HepG2 (cell line): ENCODE data around the gene NLRC5. TPM values are rescaled to one million over a fixed set of nuclear protein-coding genes. Genes with fewer than 3 reads are reported as not detected.
A peak's percentile ranks its signal among the peaks of the same experiment; 100 is the strongest.

Experiments used
- ATAC-seq: fragments of 200-7000 bp; cut with Tn5 transposase; 3 replicates; pipeline ENCODE4 v1.9.1; 2020; ENCODE audit warnings: mild to moderate bottlenecking, moderate library complexity
- BruUV-seq: library from RNA; stranded (reverse); fragments of 400-500 nt; replicated peaks from 2 replicates; lab custom pipeline; 2021; lab: Mats Ljungman, UMichigan
- CTCF ChIA-PET: fragments of 300-600 bp; formaldehyde crosslinking; extraction: SDS; loops from one replicate; lab custom pipeline; 2021; ENCODE audit warnings: low total read pairs, inconsistent platforms, low intra/inter-chr PET ratio; lab: Yijun Ruan, JAX
- POLR2A ChIA-PET: fragments of 350-600 bp; sonication (Branson Sonifier 250); formaldehyde crosslinking; loops from one replicate; lab custom pipeline; 2020; ENCODE audit warnings: antibody characterized with exemption, inconsistent platforms; lab: Yijun Ruan, JAX
- DNase-seq: peaks from one replicate; pipeline ENCODE4 v3.0.0-alpha.2; 2015; ENCODE audit warnings: low spot score
- FAIRE-seq: peaks from 3 replicates; lab custom pipeline; 2011; peaks lifted over from hg19 to GRCh38; lab: Jason Lieb, UNC
- H2AFZ ChIP-seq: one replicate; pipeline ENCODE4 v1.6.1; 2011; ENCODE audit warnings: low read length, inconsistent platforms
- H3K27ac ChIP-seq: fragments of 300-600 bp; 3 replicates; pipeline ENCODE4 v1.8.0; 2011; ENCODE audit warnings: mixed run types, mild to moderate bottlenecking, mixed read lengths, low read length, inconsistent platforms; ENCODE audit not compliant: insufficient read depth; ENCODE audit errors: extremely low read length
- H3K27me3 ChIP-seq, 2 experiments: fragments of 200-600 bp in 1 of 2; 2 replicates in 1 of 2; 3 replicates in 1 of 2; pipeline versions ENCODE4 v1.6.0 to v1.8.0; 2011; ENCODE audit warnings: low read length in 2 of 2, mild to moderate bottlenecking in 2 of 2, moderate library complexity in 2 of 2, inconsistent platforms in 1 of 2; ENCODE audit not compliant: insufficient read depth in 2 of 2, control insufficient read depth in 1 of 2
- H3K36me3 ChIP-seq, 2 experiments: fragments of 200-600 bp in 1 of 2; replicated peaks in 1 of 2; 2 replicates in 1 of 2; 3 replicates in 1 of 2; pipeline versions ENCODE4 v1.5.1 to v1.8.0; 2011; ENCODE audit warnings: low read length in 2 of 2, inconsistent platforms in 1 of 2; ENCODE audit not compliant: insufficient read depth in 2 of 2, control insufficient read depth in 1 of 2
- H3K4me1 ChIP-seq: 2 replicates; pipeline ENCODE4 v1.5.1; 2012; ENCODE audit warnings: low read length, inconsistent platforms; ENCODE audit not compliant: insufficient read depth
- H3K4me2 ChIP-seq: 2 replicates; pipeline ENCODE4 v1.6.0; 2011; ENCODE audit warnings: low read depth, low read length, inconsistent platforms
- H3K4me3 ChIP-seq, 3 experiments: fragments of 200-600 bp in 1 of 3; sonication (generic), shearing (Covaris generic) in 1 of 3; replicated peaks in 1 of 3; 2 replicates each; pipeline ENCODE4 v1.5.1; 2011 to 2016; ENCODE audit warnings: low read length in 3 of 3, inconsistent platforms in 2 of 3, low read depth in 2 of 3, mild to moderate bottlenecking in 2 of 3, control low read depth in 1 of 3, mixed read lengths in 1 of 3; ENCODE audit not compliant: insufficient read depth in 1 of 3
- H3K79me2 ChIP-seq: one replicate; pipeline ENCODE4 v1.6.1; 2011; ENCODE audit warnings: low read length, inconsistent platforms; ENCODE audit not compliant: insufficient read depth
- H3K9ac ChIP-seq: 2 replicates; pipeline ENCODE4 v1.6.0; 2011; ENCODE audit warnings: mild to moderate bottlenecking, low read depth, low read length, inconsistent platforms; ENCODE audit not compliant: insufficient read depth
- H3K9me3 ChIP-seq: 2 replicates; pipeline ENCODE4 v1.5.1; 2012; ENCODE audit warnings: mild to moderate bottlenecking, low read length
- H4K20me1 ChIP-seq: 2 replicates; pipeline ENCODE4 v1.6.0; 2011; ENCODE audit warnings: inconsistent platforms, mild to moderate bottlenecking, low read length, moderate library complexity; ENCODE audit not compliant: insufficient read depth
- BCL6 ChIP-seq: IDR thresholded peaks from 2 replicates; pipeline ENCODE4 v1.6.1; 2016; ENCODE audit warnings: missing genetic modification reagents, missing compliant biosample characterization
- CREBL2 ChIP-seq: sonication (generic); formaldehyde crosslinking; IDR thresholded peaks from 2 replicates; pipeline ENCODE4 v1.8.1; 2023; ENCODE audit warnings: missing genetic modification reagents, mild to moderate bottlenecking, borderline replicate concordance
- IRF2 ChIP-seq: IDR thresholded peaks from 2 replicates; pipeline ENCODE4 v1.6.1; 2018; ENCODE audit warnings: missing genetic modification reagents, missing compliant biosample characterization
- ONECUT2 ChIP-seq: sonication (generic); formaldehyde crosslinking; IDR thresholded peaks from 2 replicates; pipeline ENCODE4 v1.4.0; 2020; ENCODE audit warnings: missing genetic modification reagents
- PBX3 ChIP-seq: sonication (generic); formaldehyde crosslinking; IDR thresholded peaks from 2 replicates; pipeline ENCODE4 v1.8.1; 2023; ENCODE audit warnings: missing genetic modification reagents, inconsistent platforms, borderline replicate concordance
- RFX3 ChIP-seq: IDR thresholded peaks from 2 replicates; pipeline ENCODE4 v1.6.1; 2016; ENCODE audit warnings: missing biosample characterization, missing genetic modification reagents
- XRCC5 ChIP-seq: fragments of 200-400 bp; formaldehyde crosslinking; optimal IDR thresholded peaks from 2 replicates; pipeline ENCODE3; 2017; ENCODE audit warnings: mild to moderate bottlenecking, low read length
- ZBTB1 ChIP-seq: sonication (generic); formaldehyde crosslinking; IDR thresholded peaks from 2 replicates; pipeline ENCODE4 v1.4.0; 2020; ENCODE audit warnings: missing genetic modification reagents, borderline replicate concordance
- ZBTB10 ChIP-seq: sonication (generic); formaldehyde crosslinking; IDR thresholded peaks from 2 replicates; pipeline ENCODE4 v1.4.0; 2020; ENCODE audit warnings: missing genetic modification reagents, borderline replicate concordance
- ZNF205 ChIP-seq: IDR thresholded peaks from 2 replicates; pipeline ENCODE4 v1.6.1; 2018; ENCODE audit warnings: missing biosample characterization, missing genetic modification reagents
- ZNF331 ChIP-seq: sonication (generic); formaldehyde crosslinking; IDR thresholded peaks from 2 replicates; pipeline ENCODE4 v1.4.0; 2020; ENCODE audit warnings: missing genetic modification reagents
- WGBS: methylation state at CpG from one replicate; pipeline ENCODE4 v1.1.6; 2017; ENCODE audit warnings: low lambda C conversion rate; 5-methylcytosine and 5-hydroxymethylcytosine counted together
- in situ Hi-C: cut with HindIII; loops from 2 replicates; pipeline ENCODE4 v1.10.0; 2017; ENCODE audit warnings: low pct_unique_long_range_greater_than_20kb; ENCODE audit not compliant: extremely low pct_ligation_motif_present
- intact Hi-C: fragments of 100-400 bp; cut with micrococcal nuclease; formaldehyde crosslinking; loops from one replicate; pipeline ENCODE4 v1.10.0; 2022; ENCODE audit not compliant: unreplicated experiment
- polyA plus RNA-seq, 8 experiments: library from polyadenylated mRNA; depleted of rRNA in 3 of 8; stranded (reverse) in 7 of 8; unstranded in 1 of 8; fragments of >200 nt; fragmentation: Illumina TruSeq in 4 of 8; extraction: Trizol in 4 of 8; gene quantifications; 2 replicates each; pipeline versions ENCODE4 v1.2.1 to v1.2.3, GENCODE V29; 2011 to 2016; ENCODE audit warnings: low read depth in 4 of 8, missing spikeins in 1 of 8, mixed read lengths in 1 of 8; ENCODE audit not compliant: insufficient read depth in 1 of 8
- total RNA-seq, 5 experiments: library from RNA; depleted of rRNA; stranded (reverse); fragments of >200 nt; fragmentation: Illumina TruSeq; extraction: Trizol; gene quantifications; 2 replicates each; pipeline ENCODE4 v1.2.3, GENCODE V29; 2016; ENCODE audit warnings: low read depth in 1 of 5
- TF ChIP-seq, protein P1 (sequence below): sonication (generic); formaldehyde crosslinking; IDR thresholded peaks from 2 replicates; pipeline ENCODE4 v1.4.0; 2020; ENCODE audit warnings: missing genetic modification reagents

NLRC5 gene
- total and polyA plus RNA-seq, 2 of the 13 experiments (the other 11 are each of a cell fraction or from before 2014, with no cell fraction given), result 6.3 to 12.7 TPM

GRCh38 chr16:56988161-56988947 lies 1.0 kb upstream of the NLRC5 start (continued):
- TF ChIP-seq XRCC5, result no peak

DNA sequence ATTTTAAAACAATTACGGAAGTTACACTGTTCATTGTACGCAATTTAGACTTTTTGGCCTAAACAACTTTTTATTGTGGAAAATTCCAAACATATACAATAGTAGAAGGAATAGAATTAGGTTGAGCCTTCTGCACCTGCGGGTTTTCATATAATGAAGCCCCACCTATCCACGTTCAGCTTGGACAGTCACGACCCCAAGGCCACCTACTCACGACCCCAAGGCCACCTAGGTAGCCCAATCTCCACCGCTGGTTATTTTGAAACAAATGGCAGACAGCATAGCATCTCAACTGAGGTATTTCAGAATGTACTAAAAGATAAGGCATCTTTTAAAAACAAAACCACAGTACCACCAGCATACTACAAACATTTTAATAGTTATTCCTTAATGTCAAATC lies 631 bp downstream of the NLRC5 start:
- DNase-seq (no peak), FAIRE-seq (no peak), ATAC-seq (no peak)
- Histone ChIP-seq H3K9ac (peak overlapping the region; percentile 48; the same call in 1 of the 2 replicates), H3K4me2 (peak overlapping the region; percentile 92), H3K27ac (no peak overlapping the region), H3K9me3 (no peaks in the 10 kb centered on the region), H3K4me1 (peaks cover 58% of the 10 kb centered on the region), H3K27me3 (peaks cover 3 to 43% of the 10 kb centered on the region in 2 experiments), H4K20me1 (no peaks in the 10 kb centered on the region), H3K79me2 (no peaks in the 10 kb centered on the region), H3K36me3 (no peaks in the 10 kb centered on the region), H3K4me3 (peak overlapping the region; percentile 82 to 87 (median 85)), H2AFZ (no peak overlapping the region)
- in situ Hi-C loops, result no loop called here
- WGBS, result 11% methylated on average over 7 of the region's 7 CpGs
- TSS peak; percentile 51 for BruUV-seq
- TF ChIP-seq ZBTB10 (CRISPR knock-in tag), result peak; percentile 7; the same call in 1 of the 2 replicates
- no peak for TF ChIP-seq ZNF205 (CRISPR knock-in tag)
- TF ChIP-seq ZNF331 (CRISPR knock-in tag), result no peak
- TF ChIP-seq BCL6 (CRISPR knock-in tag), result no peak
- TF ChIP-seq ONECUT2 (CRISPR knock-in tag), result 0 out of 2 replicates have a peak, but pooled peaks have one; percentile 15
- no peak for TF ChIP-seq IRF2 (CRISPR knock-in tag)
- no peak for TF ChIP-seq CREBL2 (CRISPR knock-in tag)
- no peak for TF ChIP-seq ZBTB1
- TF ChIP-seq, protein P1, sequence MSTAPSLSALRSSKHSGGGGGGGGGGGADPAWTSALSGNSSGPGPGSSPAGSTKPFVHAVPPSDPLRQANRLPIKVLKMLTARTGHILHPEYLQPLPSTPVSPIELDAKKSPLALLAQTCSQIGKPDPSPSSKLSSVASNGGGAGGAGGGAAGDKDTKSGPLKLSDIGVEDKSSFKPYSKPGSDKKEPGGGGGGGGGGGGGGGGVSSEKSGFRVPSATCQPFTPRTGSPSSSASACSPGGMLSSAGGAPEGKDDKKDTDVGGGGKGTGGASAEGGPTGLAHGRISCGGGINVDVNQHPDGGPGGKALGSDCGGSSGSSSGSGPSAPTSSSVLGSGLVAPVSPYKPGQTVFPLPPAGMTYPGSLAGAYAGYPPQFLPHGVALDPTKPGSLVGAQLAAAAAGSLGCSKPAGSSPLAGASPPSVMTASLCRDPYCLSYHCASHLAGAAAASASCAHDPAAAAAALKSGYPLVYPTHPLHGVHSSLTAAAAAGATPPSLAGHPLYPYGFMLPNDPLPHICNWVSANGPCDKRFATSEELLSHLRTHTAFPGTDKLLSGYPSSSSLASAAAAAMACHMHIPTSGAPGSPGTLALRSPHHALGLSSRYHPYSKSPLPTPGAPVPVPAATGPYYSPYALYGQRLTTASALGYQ (CRISPR knock-in tag), result 0 out of 2 replicates have a peak, but pooled peaks have one; percentile 14
- TF ChIP-seq PBX3 (CRISPR knock-in tag), result peak; percentile 11; the same call in 1 of the 2 replicates
- TF ChIP-seq RFX3 (CRISPR knock-in tag), result no peak
- CTCF ChIA-PET, result no interaction called here
- intact Hi-C loops, result no loop called here
- POLR2A ChIA-PET, result interaction anchor here (0.9 to 2.7 kb wide), 10 partner anchors 10 to 58 kb away, joined by 3 to 12 read pairs (median 4); no protein-coding TSS in a partner anchor
